Spinal cord (tissue), 10 donors: ENCODE data around the gene ZCCHC14. TPM values are rescaled to one million over a fixed set of nuclear protein-coding genes. Genes with fewer than 3 reads are reported as not detected.
A peak's percentile ranks its signal among the peaks of the same experiment; 100 is the strongest.

Experiments used
- DNase-seq, 6 donors: peaks; one replicate each; pipeline versions ENCODE4 v3.0.0 to v3.0.0-alpha.2; 2013 to 2015; ENCODE audit warnings: low spot score in 6 of 6, low read depth in 4 of 6
- H3K27ac ChIP-seq: one replicate; pipeline ENCODE4 v1.5.1; 2013; ENCODE audit warnings: low read depth, low read length, control low read depth
- H3K27me3 ChIP-seq: one replicate; pipeline ENCODE4 v1.6.1; 2013; ENCODE audit warnings: low read length; ENCODE audit not compliant: control insufficient read depth, insufficient read depth
- H3K36me3 ChIP-seq: one replicate; pipeline ENCODE4 v1.6.1; 2013; ENCODE audit warnings: low read length; ENCODE audit not compliant: control insufficient read depth, insufficient read depth
- H3K4me1 ChIP-seq: one replicate; pipeline ENCODE4 v1.6.1; 2013; ENCODE audit warnings: low read length; ENCODE audit not compliant: control insufficient read depth, insufficient read depth
- H3K4me3 ChIP-seq: one replicate; pipeline ENCODE4 v1.5.1; 2013; ENCODE audit warnings: low read depth, low read length, control low read depth
- H3K9me3 ChIP-seq: one replicate; pipeline ENCODE4 v1.6.1; 2013; ENCODE audit warnings: low read length; ENCODE audit not compliant: control insufficient read depth, insufficient read depth
- WGBS: methylation state at CpG from one replicate; pipeline ENCODE4 v1.1.5; 2013; ENCODE audit warnings: missing lambda C conversion rate; ENCODE audit not compliant: insufficient coverage; 5-methylcytosine and 5-hydroxymethylcytosine counted together
- polyA plus RNA-seq, 2 donors: library from polyadenylated mRNA; unstranded; fragments of 120-200 nt; gene quantifications; one replicate each; pipeline ENCODE4 v1.2.1, GENCODE V29; 2013; ENCODE audit not compliant: insufficient read length in 2 of 2
- total RNA-seq, 2 donors: library from RNA; depleted of rRNA in 1 of 2; stranded (reverse); fragments of 120-200 nt in 1 of 2; fragments of >200 nt in 1 of 2; gene quantifications; one replicate each; pipeline versions ENCODE4 v1.2.3 to v1.2.4, GENCODE V29; 2013 to 2014
- donor health status: healthy.

Gene ZCCHC14
- total and polyA plus RNA-seq, 4 donors: 16.8 to 43.5 (median 27.2) TPM

DNA sequence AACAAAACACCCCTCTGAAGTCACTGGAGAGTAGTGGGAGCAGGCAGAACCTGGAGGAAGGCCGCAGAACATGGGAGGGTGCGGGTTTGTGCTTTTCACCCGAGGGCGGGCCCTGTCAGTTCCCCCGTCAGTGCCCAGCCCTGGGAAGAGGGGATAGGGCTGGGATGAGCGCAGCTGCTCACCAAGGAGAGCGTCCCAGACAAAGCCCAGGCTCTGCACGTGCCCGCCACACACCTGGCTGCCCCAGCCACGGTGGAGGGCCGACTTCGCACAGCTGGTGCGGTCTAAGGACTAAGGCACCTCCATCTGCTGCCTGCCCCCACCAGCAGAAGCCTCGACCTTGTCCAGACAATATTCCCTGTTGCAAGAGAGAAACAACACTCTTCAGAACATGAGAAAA is 39.5 kb downstream of the ZCCHC14 start:
- Histone ChIP-seq H3K4me1 (peaks cover 7% of the 10 kb centered on the region), H3K9me3 (no peaks in the 10 kb centered on the region), H3K4me3 (no peak overlapping the region), H3K27ac (no peak overlapping the region), H3K27me3 (no peaks in the 10 kb centered on the region), H3K36me3 (peaks cover 59% of the 10 kb centered on the region)
- WGBS: 81% methylated on average over 13 of the region's 14 CpGs
- no peak for DNase-seq

DNA sequence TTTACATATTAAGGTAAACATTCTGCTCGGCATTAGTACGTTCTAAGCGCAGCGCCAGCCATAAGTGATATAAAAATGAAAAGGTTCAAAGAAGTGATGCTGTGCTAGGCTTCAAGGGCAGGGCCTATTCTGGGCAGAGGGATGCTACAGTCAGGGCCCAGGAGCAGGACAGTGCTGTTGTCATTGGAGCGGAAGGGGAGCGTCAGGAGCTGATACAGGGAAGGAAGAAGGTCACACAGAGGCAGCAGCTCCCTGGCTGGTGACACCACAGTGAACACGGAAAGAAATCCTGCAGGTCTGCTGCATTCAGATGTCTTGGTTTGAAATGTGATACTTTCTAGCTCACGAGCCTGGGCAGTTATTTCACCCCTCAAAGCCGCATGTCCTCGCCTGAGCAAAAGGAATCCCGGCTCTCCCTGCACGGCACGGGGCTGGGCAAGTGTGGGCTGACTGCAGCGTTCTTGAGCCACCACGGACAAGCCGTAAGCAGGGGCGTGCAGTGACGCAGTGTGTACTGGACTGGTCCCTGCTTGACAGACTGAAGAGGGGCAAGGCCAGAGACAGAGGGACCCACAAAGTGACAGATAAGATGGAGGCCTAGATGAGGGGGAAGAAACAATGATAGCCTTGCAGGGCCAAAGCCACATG is 41.1 kb downstream of the ZCCHC14 start:
- DNase-seq: no peak
- H3K4me3 ChIP-seq: no peak overlapping the region
- no peaks in the 10 kb centered on the region for H3K27me3 ChIP-seq
- H3K9me3 ChIP-seq: no peaks in the 10 kb centered on the region
- 86% methylated on average over 17 of the region's 18 CpGs for WGBS
- H3K27ac ChIP-seq: no peak overlapping the region
- peaks cover 50% of the 10 kb centered on the region for H3K36me3 ChIP-seq
- peaks cover 7% of the 10 kb centered on the region for H3K4me1 ChIP-seq

DNA sequence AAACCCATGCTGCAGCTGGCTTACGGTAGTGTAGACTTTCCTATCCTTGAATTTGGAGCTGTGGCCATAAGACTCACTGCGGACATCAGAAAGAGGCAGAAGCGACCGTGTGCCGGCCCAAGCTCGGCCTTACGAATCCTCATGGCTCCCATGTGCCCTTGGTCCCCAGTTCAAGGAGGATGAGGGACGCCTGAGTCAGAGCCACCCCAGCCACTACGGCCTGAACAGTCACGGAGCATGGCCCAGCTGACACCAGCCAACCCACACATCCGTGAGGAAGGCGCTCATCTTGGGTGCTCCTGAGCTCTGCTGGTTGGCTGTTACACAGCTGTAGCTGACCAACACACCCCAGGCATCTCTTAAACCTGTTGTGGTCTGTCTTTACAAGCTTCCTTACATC is 44.0 kb downstream of the ZCCHC14 start:
- peaks cover 7% of the 10 kb centered on the region for H3K4me1 ChIP-seq
- no peak overlapping the region for H3K27ac ChIP-seq
- 96% methylated on average over 10 of the region's 12 CpGs for WGBS
- H3K27me3 ChIP-seq: no peaks in the 10 kb centered on the region
- no peak overlapping the region for H3K4me3 ChIP-seq
- H3K36me3 ChIP-seq: peaks cover 54% of the 10 kb centered on the region
- no peak for DNase-seq
- no peaks in the 10 kb centered on the region for H3K9me3 ChIP-seq

DNA sequence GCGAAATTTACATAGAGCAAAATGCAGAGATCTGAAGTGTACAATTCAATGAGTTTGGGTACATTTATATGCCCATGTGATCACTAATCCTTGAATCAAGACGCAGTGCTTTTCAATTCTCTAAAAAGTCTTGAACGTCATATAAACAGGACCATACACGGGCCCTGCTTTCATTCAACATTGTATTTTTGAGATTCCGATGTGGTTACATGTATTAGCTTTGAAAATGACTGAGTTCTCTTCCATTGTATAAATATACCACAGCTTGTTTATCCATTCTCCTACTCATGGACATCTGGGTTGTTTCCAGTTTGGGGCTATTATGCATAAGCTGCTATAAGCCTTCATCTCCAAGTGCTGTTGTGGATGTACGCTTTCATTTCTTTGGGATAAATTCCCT is 45.5 kb downstream of the ZCCHC14 start:
- WGBS: 83% methylated on average over 1 of the region's 6 CpGs
- DNase-seq: peak in 1 of 6 donors; percentile 19
- Histone ChIP-seq H3K27ac (no peak overlapping the region), H3K27me3 (no peaks in the 10 kb centered on the region), H3K36me3 (peaks cover 46% of the 10 kb centered on the region), H3K9me3 (no peaks in the 10 kb centered on the region), H3K4me1 (no peaks in the 10 kb centered on the region), H3K4me3 (no peak overlapping the region)

DNA sequence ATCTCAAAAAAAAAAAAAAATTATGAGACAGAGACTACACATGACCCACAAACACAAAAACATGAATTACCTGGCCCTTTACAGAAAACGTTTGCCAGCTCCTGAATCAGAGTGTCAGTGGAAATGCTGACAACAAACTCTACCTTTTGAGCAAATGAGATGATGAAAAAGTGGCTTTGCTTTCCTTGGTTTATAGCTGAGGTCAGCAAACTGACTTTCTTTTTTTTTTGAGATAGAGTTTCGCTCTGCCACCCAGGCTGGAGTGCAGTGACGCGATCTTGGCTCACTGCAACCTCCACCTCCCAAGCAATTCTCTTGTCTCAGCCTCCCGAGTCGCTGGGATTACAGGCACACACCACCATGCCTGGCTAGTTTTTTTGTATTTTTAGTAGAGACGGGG is 46.3 kb downstream of the ZCCHC14 start:
- no peaks in the 10 kb centered on the region for H3K9me3 ChIP-seq
- no peaks in the 10 kb centered on the region for H3K4me1 ChIP-seq
- H3K27me3 ChIP-seq: no peaks in the 10 kb centered on the region
- WGBS: no CpG with 5 or more reads among the region's 7 CpGs
- H3K4me3 ChIP-seq: no peak overlapping the region
- no peak for DNase-seq
- peaks cover 43% of the 10 kb centered on the region for H3K36me3 ChIP-seq
- H3K27ac ChIP-seq: no peak overlapping the region

DNA sequence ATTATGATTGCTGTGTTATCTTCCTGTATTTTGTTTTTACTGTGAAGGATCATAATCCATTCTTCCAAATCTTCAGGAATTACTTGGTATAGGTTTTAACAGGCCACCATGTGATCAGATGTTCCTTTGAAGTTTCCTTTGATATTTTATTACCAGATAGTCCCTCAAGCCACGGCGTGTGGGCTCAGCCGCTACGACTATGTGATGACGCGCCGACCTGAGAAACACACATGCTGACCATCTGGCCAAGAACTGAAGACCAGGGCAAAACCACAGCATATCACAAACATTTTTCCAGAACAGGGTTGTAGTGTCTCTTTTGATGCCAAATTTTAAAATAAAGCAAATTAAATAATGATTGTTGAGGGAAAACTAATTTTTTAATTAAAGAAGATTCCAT is 47.3 kb downstream of the ZCCHC14 start:
- Histone ChIP-seq H3K4me3 (no peak overlapping the region), H3K9me3 (no peaks in the 10 kb centered on the region), H3K4me1 (no peaks in the 10 kb centered on the region), H3K36me3 (peaks cover 39% of the 10 kb centered on the region), H3K27me3 (no peaks in the 10 kb centered on the region), H3K27ac (no peak overlapping the region)
- DNase-seq: no peak
- no CpG with 5 or more reads among the region's 7 CpGs for WGBS

DNA sequence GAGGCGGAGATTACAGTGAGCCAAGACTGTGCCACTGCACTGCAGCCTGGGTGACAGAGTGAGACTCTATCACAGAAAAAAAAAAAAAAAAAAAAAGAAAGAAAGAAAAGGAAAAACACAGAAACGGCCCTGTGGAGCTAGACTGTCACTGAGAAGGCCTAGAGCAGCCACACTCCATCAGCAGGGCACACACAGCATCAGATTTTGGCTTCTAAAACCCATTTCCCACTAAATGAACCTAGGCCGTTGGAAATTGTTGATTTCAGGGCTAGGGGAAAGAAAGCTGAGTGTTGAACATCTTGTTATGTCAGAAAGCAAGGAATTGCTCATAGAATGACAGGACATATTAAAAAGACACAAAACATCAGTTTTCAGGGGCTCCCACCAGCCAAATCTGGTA is 48.9 kb downstream of the ZCCHC14 start:
- Histone ChIP-seq H3K9me3 (no peaks in the 10 kb centered on the region), H3K27ac (no peak overlapping the region), H3K36me3 (peaks cover 33% of the 10 kb centered on the region), H3K4me1 (no peaks in the 10 kb centered on the region), H3K4me3 (no peak overlapping the region), H3K27me3 (no peaks in the 10 kb centered on the region)
- DNase-seq: no peak
- WGBS: no CpG with 5 or more reads among the region's 3 CpGs

DNA sequence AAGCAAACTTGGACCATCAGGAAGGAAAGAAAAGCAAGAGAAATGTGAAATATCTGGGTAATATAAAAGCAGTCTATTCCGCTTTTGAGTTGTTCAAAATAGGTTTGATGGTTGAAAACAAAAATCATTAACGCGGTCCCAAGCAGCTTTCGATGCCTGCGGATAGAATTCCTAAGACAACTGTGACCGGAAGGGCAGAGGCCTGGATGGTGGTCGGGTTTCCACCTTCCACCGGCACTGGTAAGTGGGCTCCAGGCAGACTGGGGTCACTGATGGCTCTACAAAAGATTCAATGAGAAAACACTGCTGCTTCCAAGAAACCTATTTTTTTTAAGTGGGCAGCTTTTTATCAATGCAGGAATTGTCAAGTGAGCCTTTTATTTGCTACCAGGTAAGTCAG is 49.8 kb downstream of the ZCCHC14 start:
- Histone ChIP-seq H3K4me3 (no peak overlapping the region), H3K27me3 (no peaks in the 10 kb centered on the region), H3K36me3 (peaks cover 27% of the 10 kb centered on the region), H3K9me3 (no peaks in the 10 kb centered on the region), H3K4me1 (no peaks in the 10 kb centered on the region), H3K27ac (no peak overlapping the region)
- no peak for DNase-seq
- WGBS: 97% methylated on average over 8 of the region's 8 CpGs

DNA sequence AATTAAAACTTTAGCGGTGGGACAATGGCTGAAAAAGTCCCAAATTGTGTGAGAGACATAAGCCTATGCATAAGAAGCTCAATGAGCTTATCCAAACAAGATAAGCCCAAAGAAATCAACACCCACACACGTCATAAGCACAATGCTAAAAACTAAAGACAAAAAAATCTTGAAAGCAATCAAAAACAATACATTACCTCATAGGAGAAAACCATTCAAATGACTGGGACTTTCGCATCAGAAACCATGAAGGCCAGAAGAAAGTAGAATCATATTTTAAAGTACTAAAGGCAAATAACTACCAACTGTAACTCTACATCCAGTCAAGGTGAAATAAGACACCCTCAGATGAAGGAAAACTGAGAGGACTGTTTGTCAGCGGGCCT is 50.2 kb downstream of the ZCCHC14 start:
- Histone ChIP-seq H3K9me3 (no peaks in the 10 kb centered on the region), H3K36me3 (peaks cover 28% of the 10 kb centered on the region), H3K4me3 (no peak overlapping the region), H3K27me3 (no peaks in the 10 kb centered on the region), H3K4me1 (no peaks in the 10 kb centered on the region), H3K27ac (no peak overlapping the region)
- no peak for DNase-seq
- 94% methylated on average over 2 of the region's 4 CpGs for WGBS

DNA sequence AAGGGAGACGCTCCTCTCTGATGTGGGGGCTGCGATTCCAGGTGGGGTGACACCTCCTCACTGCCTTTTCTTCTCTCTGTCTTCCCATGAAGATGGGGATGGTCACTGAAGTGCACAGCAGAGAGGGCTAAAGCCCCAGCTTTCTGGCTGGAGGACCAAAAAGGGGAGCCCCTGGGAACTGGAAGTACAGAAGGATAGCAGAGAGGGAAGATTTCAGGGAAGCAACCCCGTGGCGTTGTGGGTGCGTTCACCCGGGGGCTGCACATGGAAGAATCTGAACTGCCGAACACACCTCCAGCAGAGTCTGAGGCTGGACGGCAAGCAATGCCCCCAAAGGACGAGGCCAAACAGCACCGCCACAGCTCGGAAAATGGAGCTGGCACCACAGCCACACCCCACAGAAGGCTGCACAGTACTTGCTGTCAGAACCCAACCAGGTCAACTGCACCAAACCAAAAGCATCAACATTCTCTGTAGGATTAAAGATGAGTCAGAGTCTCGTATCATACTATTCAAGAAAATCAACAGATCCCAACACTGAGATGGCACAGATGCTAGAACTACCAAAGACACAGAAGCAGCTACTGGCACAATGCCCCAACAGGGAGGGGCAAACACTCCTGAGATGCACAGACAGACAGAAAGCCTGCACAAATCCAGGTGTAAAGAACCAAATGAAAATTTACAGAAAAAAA is 50.8 kb downstream of the ZCCHC14 start:
- peaks cover 31% of the 10 kb centered on the region for H3K36me3 ChIP-seq
- H3K27ac ChIP-seq: no peak overlapping the region
- H3K27me3 ChIP-seq: no peaks in the 10 kb centered on the region
- H3K9me3 ChIP-seq: no peaks in the 10 kb centered on the region
- no peaks in the 10 kb centered on the region for H3K4me1 ChIP-seq
- WGBS: 95% methylated on average over 11 of the region's 12 CpGs
- H3K4me3 ChIP-seq: no peak overlapping the region
- DNase-seq: no peak
